A204.1 (cell line): Measurements from ENCODE around the gene SLC52A3.
A peak's percentile ranks its signal among the peaks of the same experiment; 100 is the strongest.
"Not testable (repeated sequence)": the region's sequence is repeated elsewhere in the genome, so short reads cannot be mapped to it uniquely, and the experiment has no call there.

Experiments used
- FAIRE-seq: peaks from 2 replicates; lab custom pipeline; 2012; peaks lifted over from hg19 to GRCh38; lab: Jason Lieb, UNC

Gene SLC52A3

GRCh38 chr20:768426-768978 lies at the start of gene SLC52A3:
Gene SLC52A3 (minus strand): TSS chr20:768500. CDS start chr20:765774, 2,726 bp downstream.
- FAIRE-seq = no peak

GRCh38 chr20:815914-816606 lies 47.8 kb upstream of the SLC52A3 start:
- no peak for FAIRE-seq

GRCh38 chr20:815226-815625 lies 46.9 kb upstream of the SLC52A3 start:
- no peak for FAIRE-seq

GRCh38 chr20:813390-813789 lies 45.1 kb upstream of the SLC52A3 start:
- FAIRE-seq = no peak

- FAIRE-seq = not testable (repeated sequence)
These were observed 44.1 kb upstream of the SLC52A3 start for GRCh38 chr20:812435-812814.

- FAIRE-seq = not testable (repeated sequence)
These were observed 43.6 kb upstream of the SLC52A3 start for GRCh38 chr20:811776-812434.

- peak; percentile 96 for FAIRE-seq
These were observed 37.4 kb upstream of the SLC52A3 start for GRCh38 chr20:805713-806112.

- no peak for FAIRE-seq
These were observed 33.4 kb upstream of the SLC52A3 start for GRCh38 chr20:801678-802077.

GRCh38 chr20:800026-800425 lies 31.7 kb upstream of the SLC52A3 start:
- FAIRE-seq = not testable (repeated sequence)

- FAIRE-seq = not testable (repeated sequence)
These were observed 30.4 kb upstream of the SLC52A3 start for GRCh38 chr20:798746-799145.

- no peak for FAIRE-seq
These were observed 28.6 kb upstream of the SLC52A3 start for GRCh38 chr20:796921-797320.

GRCh38 chr20:792248-792647 lies 23.9 kb upstream of the SLC52A3 start:
- no peak for FAIRE-seq

GRCh38 chr20:791056-791455 lies 22.8 kb upstream of the SLC52A3 start:
- FAIRE-seq = no peak

- no peak for FAIRE-seq
These were observed 19.5 kb upstream of the SLC52A3 start for GRCh38 chr20:787825-788224.

- no peak for FAIRE-seq
These were observed 11.5 kb upstream of the SLC52A3 start for GRCh38 chr20:779771-780170.

GRCh38 chr20:776165-776564 lies 7.9 kb upstream of the SLC52A3 start:
- no peak for FAIRE-seq

GRCh38 chr20:775679-776135 lies 7.4 kb upstream of the SLC52A3 start:
- FAIRE-seq = no peak

GRCh38 chr20:774660-775057 lies 6.4 kb upstream of the SLC52A3 start:
- no peak for FAIRE-seq

GRCh38 chr20:774016-774659 lies 5.8 kb upstream of the SLC52A3 start:
- FAIRE-seq = no peak

- FAIRE-seq = no peak
These were observed 4.5 kb upstream of the SLC52A3 start for GRCh38 chr20:772806-773205.

GRCh38 chr20:771741-772464 lies 3.6 kb upstream of the SLC52A3 start:
- no peak for FAIRE-seq

GRCh38 chr20:770691-771090 lies 2.4 kb upstream of the SLC52A3 start:
- no peak for FAIRE-seq
